Pancreas (tissue), 10 donors: ENCODE data around the gene GOLT1A. TPM values are rescaled to one million over a fixed set of nuclear protein-coding genes. Genes with fewer than 3 reads are reported as not detected.

Source experiments
- ATAC-seq, 4 donors: fragments of 200-7000 bp; cut with Tn5 transposase; one replicate each; pipeline versions ENCODE4 v1.8.0 to v1.9.1; 2020; ENCODE audit warnings: mild to moderate bottlenecking in 4 of 4, moderate library complexity in 4 of 4
- DNase-seq, 6 donors: peaks; one replicate each; pipeline ENCODE4 v3.0.0-alpha.2; 2020
- FAIRE-seq: peaks from 2 replicates; lab custom pipeline; 2012; peaks lifted over from hg19 to GRCh38; lab: Jason Lieb, UNC
- H3K27ac ChIP-seq, 4 donors: fragments of 200-600 bp; sonication (generic); 1 replicate in 3 of 4; 2 replicates in 1 of 4; pipeline versions ENCODE4 v1.5.0 to v1.8.0; 2020
- H3K27me3 ChIP-seq, 4 donors: fragments of 200-600 bp; one replicate each; pipeline ENCODE4 v1.8.0; 2021
- H3K36me3 ChIP-seq, 3 donors: fragments of 200-600 bp; sonication (generic) in 1 of 3; one replicate each; pipeline versions ENCODE4 v1.5.0 to v1.8.0; 2020 to 2021
- H3K4me1 ChIP-seq, 3 donors: fragments of 200-600 bp; one replicate each; pipeline ENCODE4 v1.8.0; 2021
- H3K4me3 ChIP-seq, 4 donors: fragments of 200-600 bp; sonication (generic) in 2 of 4; one replicate each; pipeline versions ENCODE4 v1.5.0 to v1.8.0; 2020 to 2021
- H3K9me3 ChIP-seq, 4 donors: fragments of 200-600 bp; one replicate each; pipeline ENCODE4 v1.8.0; 2021
- CTCF ChIP-seq, 4 donors: fragments of 200-600 bp; sonication (generic) in 3 of 4; IDR thresholded peaks; one replicate each; pipeline versions ENCODE4 v1.5.0 to v1.8.0; 2021; ENCODE audit warnings: antibody characterized with exemption in 4 of 4
- WGBS, 2 donors: extraction: QIAGEN DNeasy Blood & Tissue Kit; methylation state at CpG; one replicate each; pipeline ENCODE4 v1.1.7; 2013; 5-methylcytosine and 5-hydroxymethylcytosine counted together
- intact Hi-C, 3 donors: fragments of 100-400 bp; cut with DNase I; formaldehyde crosslinking; loops; one replicate each; pipeline versions ENCODE4 v1.11.1 to v1.14.2; 2022
- polyA plus RNA-seq, 2 donors: library from polyadenylated mRNA; stranded (reverse); fragments of 200-250 nt; gene quantifications; one replicate each; pipeline ENCODE4 v1.2.3, GENCODE V29; 2013
- total RNA-seq, 6 donors: library from RNA; stranded (reverse); fragmentation: NEBNext Ultra II Directional in 4 of 6; extraction: Animal tissue kit (Norgen Biotek cat#: 25700) in 4 of 6; gene quantifications; one replicate each; pipeline versions ENCODE4 v1.2.1 to v1.2.4, GENCODE V29; 2021 to 2023
- donor health status: healthy with polysubstance abuse.
- donor health status: DM: no; HTN: no; CAD: no; lungs with moderate emphysema.
- donor health status: DM: no; HTN: no; CAD: no.
- donor health status: control.
- donor health status: control.
- donor health status: Bipolar disorder and iron deficiency.
- donor health status: DM: yes; HTN: yes; CAD: no.
- donor health status: DM: no; HTN: no; CAD: no.
- donor health status: DM: no; HTN: no; CAD: no.
- donor health status: DM: yes; HTN: yes; CAD: no.

The GOLT1A gene
- total and polyA plus RNA-seq, 8 donors = 6.0 to 38.8 (median 8.4) TPM

GRCh38 chr1:204206121-204206520 lies 7.7 kb downstream of the GOLT1A start:
- Histone ChIP-seq H3K36me3 (no peaks in the 10 kb centered on the region), H3K27ac (no peak overlapping the region), H3K27me3 (no peaks in the 10 kb centered on the region), H3K9me3 (no peaks in the 10 kb centered on the region), H3K4me1 (no peaks in the 10 kb centered on the region), H3K4me3 (no peak overlapping the region)
- 51 to 56% methylated on average over 2 of the region's 2 CpGs for WGBS, 2 donors
- TF ChIP-seq CTCF (IDR thresholded peaks at IDR 0.05) = no peak
- DNase-seq (no peak), ATAC-seq (no peak), FAIRE-seq (no peak)
- intact Hi-C loops = loop anchor here in 1 of 3 donors (5.0 kb wide), 1 partner anchor 44 kb away; no protein-coding TSS in a partner anchor

- Histone ChIP-seq H3K9me3 (no peaks in the 10 kb centered on the region), H3K27ac (no peak overlapping the region), H3K27me3 (no peaks in the 10 kb centered on the region), H3K36me3 (no peaks in the 10 kb centered on the region), H3K4me1 (no peaks in the 10 kb centered on the region), H3K4me3 (no peak overlapping the region)
- TF ChIP-seq CTCF (IDR thresholded peaks at IDR 0.05) = no peak
- FAIRE-seq (no peak), ATAC-seq (no peak), DNase-seq (no peak)
- intact Hi-C loops = loop anchor here in 1 of 3 donors (5.0 kb wide), 1 partner anchor 43 kb away; no protein-coding TSS in a partner anchor
Observed at GRCh38 chr1:204205486-204205885, 8.3 kb downstream of the GOLT1A start.

GRCh38 chr1:204204944-204205343 lies 8.8 kb downstream of the GOLT1A start:
- ATAC-seq (no peak), DNase-seq (no peak), FAIRE-seq (no peak)
- no peak for TF ChIP-seq CTCF (IDR thresholded peaks at IDR 0.05)
- intact Hi-C loops = loop anchor here in 1 of 3 donors (5.0 kb wide), 1 partner anchor 43 kb away; no protein-coding TSS in a partner anchor
- H3K27ac ChIP-seq = no peak overlapping the region
- 87 to 93% methylated on average over 2 of the region's 2 CpGs for WGBS, 2 donors
- H3K36me3 ChIP-seq = no peaks in the 10 kb centered on the region
- H3K4me3 ChIP-seq = no peak overlapping the region
- no peaks in the 10 kb centered on the region for H3K27me3 ChIP-seq
- no peaks in the 10 kb centered on the region for H3K4me1 ChIP-seq
- no peaks in the 10 kb centered on the region for H3K9me3 ChIP-seq

GRCh38 chr1:204203206-204203767 lies 10.5 kb downstream of the GOLT1A start:
- FAIRE-seq = no peak
- intact Hi-C loops = no loop called here
- H3K27ac ChIP-seq = no peak overlapping the region
- TF ChIP-seq CTCF (IDR thresholded peaks at IDR 0.05) = no peak
- peak in 1 of 6 donors; percentile 31 for DNase-seq
- no peaks in the 10 kb centered on the region for H3K27me3 ChIP-seq
- no peaks in the 10 kb centered on the region for H3K9me3 ChIP-seq
- 87 to 93% methylated on average over 5 of the region's 5 CpGs for WGBS, 2 donors
- H3K36me3 ChIP-seq = no peaks in the 10 kb centered on the region
- H3K4me1 ChIP-seq = no peaks in the 10 kb centered on the region
- H3K4me3 ChIP-seq = no peak overlapping the region
- no peak for ATAC-seq

GRCh38 chr1:204202481-204202880 lies 11.3 kb downstream of the GOLT1A start:
- no peak for FAIRE-seq

More at GRCh38 chr1:204202481-204202880, 11.3 kb downstream of the GOLT1A start:
- ATAC-seq (no peak), DNase-seq (peak in 1 of 6 donors; percentile 6)
- Histone ChIP-seq H3K4me3 (no peak overlapping the region), H3K27ac (no peak overlapping the region), H3K27me3 (no peaks in the 10 kb centered on the region), H3K36me3 (no peaks in the 10 kb centered on the region), H3K4me1 (no peaks in the 10 kb centered on the region), H3K9me3 (no peaks in the 10 kb centered on the region)
- TF ChIP-seq CTCF (IDR thresholded peaks at IDR 0.05) = no peak
- WGBS, 2 donors = 88 to 89% methylated on average over 4 of the region's 4 CpGs
- intact Hi-C loops = no loop called here
